GM18861 (cell line): ENCODE data around the gene LPIN2.
"Not testable (repeated sequence)": the region's sequence is repeated elsewhere in the genome, so short reads cannot be mapped to it uniquely, and the experiment has no call there.

ENCODE experiments used
- ATAC-seq: cut with Tn5 transposase; IDR thresholded peaks from one replicate; pipeline ENCODE4 v1.9.1; 2021; ENCODE audit not compliant: unreplicated experiment

LPIN2 gene

DNA sequence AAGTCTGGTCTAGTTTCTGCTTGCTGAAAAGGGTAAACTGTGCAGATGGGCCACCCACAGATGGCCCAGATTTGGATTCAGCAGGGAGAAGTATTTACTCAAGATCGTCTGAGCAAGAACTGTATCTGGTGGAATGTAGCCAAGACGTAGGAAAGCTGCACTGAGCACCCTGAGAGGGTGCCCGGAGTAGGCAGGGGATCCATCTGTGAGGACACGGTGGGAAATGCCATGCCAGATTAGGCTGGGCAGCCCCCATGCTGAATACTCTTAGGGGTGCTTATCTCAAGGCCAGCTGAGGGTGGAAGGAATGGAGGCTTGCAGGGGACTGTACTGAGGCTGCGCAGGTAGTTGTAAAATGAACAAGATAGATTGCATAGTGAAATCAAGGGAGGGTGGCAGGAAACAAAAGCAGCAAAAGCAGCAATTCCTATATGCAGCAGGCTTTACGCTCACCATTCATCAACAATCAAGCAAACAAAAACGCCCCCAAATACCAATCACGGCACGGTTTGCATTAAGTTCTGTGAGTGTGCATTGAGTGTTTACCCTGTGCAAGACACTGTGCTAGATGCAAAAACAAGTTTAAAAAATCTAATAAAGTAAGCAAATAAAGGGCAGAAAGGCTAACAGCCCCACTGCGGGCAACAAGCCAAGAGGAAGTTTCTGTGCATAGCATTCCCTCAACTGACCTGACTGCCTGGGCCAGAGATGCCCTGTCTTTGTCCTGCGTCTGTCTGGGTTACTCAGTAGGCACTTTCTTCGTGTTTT, 32.2 kb upstream of the LPIN2 start:
- ATAC-seq, result no peak

DNA sequence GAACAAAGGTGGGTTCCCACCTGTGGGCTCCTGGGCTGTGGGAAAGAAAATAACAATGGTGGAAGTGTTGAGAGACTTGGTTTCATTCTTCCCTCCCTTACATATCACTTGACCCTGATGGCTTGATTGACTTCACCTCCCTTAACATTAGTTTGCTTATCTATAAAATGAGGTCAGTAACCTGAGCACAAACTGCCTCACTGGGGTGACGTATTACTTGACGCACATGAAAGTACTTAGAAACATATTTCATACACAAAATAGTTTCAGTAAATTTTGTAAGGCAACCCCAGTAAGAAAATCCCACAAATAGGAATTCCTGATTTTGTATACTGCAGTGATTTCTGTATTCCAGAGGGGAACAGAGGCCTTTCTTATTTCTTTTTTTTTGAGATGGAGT, 29.4 kb upstream of the LPIN2 start:
- ATAC-seq, result no peak

DNA sequence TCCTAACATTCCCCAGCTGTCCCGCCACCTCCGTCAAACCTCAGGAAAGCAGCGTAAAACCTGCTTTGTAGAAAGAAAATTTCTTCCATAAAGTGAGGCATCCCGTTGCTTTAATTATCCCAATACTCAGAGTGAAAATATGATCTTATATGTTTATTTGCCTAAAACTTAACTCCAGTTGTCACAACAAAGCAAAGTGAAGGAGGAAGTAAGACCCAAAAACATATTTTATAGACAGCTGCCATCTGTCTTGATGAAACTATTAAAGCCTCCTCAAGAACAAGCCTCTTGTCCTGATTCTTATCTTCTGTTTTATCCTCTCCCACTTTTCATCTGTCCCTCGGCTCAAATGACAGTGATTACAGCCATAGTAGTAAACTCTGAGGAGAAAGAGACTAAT, 28.9 kb upstream of the LPIN2 start:
- no peak for ATAC-seq

DNA sequence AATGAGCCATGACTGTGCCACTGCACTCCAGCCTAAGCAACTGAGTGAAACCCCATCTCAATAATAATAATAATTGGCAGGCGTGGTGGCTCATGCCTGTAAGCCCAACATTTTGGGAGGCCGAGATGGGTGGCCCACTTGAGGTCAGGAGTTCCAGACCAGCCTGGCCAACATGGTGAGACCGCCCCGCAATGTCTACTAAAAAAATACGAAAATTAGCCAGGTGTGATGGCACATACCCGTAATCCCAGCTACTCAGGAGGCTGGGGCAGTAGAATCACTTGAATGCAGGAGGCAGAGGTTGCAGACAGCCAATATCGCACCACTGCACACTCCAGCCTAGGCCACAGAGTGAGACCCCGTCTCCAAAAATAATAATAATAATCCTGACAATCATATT, 27.9 kb upstream of the LPIN2 start:
- no peak for ATAC-seq

DNA sequence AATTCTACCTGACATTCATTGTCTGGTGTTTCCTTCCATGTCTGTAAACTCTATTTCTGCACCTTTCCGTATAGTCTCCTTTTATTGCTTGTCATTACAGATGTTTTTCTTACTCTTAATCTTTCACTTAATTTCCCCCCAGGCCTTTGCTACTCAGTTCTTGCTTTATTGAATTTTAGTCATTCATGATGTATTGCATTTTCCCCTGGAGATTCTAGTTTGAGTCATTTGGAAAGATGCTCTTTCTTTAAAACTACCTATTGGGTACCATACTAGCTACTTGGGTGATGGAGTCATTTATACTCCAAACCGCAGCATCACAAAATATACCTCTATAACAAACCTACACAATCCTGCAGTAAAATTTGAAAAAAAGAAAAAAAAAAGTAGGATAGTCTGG, 27.2 kb upstream of the LPIN2 start:
- no peak for ATAC-seq

DNA sequence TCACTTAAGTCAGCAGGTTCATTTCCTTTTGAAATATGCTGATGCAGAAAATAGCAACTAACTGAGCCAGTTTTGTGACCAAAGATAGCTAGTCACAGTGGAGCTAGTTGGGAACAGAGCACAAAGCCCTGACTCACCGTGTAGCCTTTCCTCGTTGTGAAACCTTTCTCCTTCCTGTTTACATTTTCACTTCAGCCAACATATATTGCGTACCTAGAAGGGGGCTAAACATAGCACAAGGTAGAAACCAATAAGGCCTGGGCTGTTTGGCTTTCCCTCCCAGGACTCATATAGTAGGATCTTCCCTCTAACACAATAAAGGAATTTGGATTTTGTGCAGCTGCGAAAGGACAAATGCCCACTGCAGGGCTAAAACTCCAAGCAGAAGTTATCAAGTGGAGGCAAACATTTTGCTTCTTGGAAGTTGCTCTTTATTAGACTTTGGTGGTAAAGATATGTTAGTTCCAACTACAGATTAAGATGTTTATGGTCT, 24.5 kb upstream of the LPIN2 start:
- peak; percentile 97 for ATAC-seq

DNA sequence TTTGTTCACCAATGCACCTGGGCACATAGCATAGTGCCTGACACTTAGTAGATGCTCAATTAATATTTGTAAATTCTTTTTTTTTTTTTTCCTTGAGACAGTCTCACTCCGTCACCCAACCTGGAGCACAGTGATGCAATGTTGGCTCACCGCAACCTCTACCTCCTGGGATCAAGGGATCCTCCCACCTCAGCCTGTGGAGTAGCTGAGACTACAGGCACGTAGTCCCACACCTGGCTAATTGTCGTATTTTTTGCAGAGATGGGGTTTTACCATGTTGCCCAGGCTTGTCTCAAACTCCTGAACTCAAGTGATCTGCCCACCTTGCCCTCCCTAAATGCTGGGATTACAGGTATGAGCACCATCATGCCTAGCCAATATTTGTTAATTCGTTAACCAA, 23.2 kb upstream of the LPIN2 start:
- ATAC-seq, result no peak

DNA sequence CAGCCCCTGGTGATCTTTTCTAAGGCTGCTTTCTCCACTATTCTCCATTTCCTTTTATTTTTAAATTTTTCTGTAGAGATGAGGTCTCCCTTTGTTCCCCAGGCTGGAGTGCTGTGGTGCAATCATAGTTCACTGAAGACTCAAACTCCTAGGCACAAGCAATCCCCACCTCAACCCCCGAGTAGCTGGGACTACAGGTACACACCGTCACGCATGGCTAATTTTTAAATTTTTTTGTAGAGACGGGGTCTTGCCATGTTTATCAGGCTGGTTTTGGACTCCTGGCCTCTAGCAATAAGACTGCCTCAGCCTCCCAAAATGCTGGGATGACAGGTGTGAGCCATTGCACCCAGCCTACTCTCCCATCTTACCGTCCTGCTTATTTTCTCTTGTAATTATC, 22.7 kb upstream of the LPIN2 start:
- ATAC-seq, result no peak

DNA sequence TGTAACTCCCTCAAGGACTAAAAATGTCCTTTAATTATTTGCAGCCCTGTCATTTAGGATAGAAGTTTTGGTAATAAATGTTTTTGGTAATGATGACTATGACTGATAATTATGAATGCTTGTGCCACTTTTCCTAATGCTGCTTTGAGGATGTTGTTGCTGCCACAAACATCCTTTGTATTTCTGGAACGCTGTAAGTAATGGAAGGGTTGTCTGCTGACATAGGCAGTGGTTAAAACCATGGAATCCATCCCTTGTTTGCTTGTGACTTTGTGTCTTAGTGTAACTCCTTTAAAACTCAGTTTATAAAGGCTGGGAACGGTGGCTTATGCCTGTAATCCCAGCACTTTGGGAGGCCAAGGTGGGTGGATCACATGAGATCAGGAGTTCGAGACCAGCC, 19.8 kb upstream of the LPIN2 start:
- ATAC-seq, result no peak

DNA sequence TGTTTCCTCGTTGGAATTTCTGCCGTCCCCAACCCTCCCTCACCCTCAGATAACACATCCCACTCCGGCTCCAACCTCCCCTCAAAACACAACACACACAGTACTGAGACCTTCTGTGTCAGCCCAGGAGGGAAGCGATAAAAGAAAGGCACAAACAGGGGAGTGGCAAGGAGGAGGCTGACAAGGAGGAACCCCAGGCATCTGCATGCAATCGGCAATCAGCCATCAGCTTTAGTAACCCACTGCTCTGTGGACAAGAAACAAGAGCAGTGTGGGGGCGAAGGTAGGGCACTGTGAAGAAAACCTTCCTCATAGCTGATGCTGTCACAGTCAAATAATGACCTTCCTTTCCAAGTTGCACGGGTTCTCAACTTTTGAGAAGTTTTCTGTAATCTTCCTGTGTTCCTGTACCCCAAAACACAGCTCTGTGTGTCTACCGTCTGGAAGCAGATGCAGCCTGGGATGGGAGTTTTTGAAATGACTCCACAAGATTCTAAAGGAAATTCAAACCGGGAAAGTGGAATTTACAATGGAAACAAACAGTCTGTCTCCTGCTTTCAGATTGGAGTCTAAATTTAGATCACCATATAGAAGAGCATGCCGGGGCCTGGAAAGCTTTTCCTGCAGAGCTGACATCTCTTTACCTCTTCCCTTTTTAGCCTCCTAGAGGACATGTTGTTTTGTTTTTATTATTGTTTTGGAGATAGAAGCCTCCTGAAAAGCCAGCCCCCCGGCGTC, 16.4 kb upstream of the LPIN2 start:
- ATAC-seq, result no peak

DNA sequence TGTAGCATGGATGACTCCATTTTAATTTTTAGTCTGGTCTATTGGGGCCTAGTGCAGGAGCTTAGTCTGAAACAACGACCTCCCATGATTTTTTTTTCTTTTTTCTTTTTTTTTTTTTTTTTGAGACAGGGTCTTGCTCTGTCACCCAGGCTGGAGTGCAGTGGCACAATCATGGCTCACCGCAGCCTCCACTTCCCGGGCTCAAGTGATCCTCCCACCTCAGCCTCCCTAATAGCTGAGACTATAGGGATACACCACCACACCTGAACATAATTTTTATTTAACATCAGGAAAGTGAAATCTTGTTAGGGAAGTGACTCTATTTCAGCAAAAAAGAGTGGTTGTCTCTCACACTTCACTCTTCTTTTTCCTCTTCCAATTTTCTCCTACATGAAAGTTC, 15.2 kb upstream of the LPIN2 start:
- ATAC-seq, result not testable (repeated sequence)

DNA sequence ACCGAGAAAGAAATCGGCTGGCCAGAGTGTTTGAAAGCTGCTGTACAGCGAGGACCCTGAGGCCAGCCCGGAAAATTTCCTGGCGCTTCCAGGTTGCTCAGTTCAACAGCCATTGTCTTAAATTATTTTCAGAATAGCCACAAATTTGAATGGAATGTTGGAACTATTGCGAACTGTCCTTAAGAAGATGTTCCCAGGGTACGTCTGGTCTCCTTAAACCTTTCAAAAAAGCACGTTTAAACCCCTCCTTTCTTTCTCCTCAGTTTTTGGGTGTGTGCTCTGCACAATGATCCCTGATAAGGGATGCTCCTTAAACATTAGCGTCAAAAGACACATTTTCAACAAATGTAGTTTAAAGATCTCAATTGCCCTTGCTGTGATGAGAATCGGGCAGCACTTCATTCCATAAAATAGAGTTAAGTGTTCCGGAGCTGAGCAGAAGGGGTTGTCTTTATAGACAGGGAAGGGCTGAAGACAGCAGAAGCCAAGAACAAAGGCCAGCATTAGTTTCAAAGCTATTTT, 14.5 kb upstream of the LPIN2 start:
- no peak for ATAC-seq

DNA sequence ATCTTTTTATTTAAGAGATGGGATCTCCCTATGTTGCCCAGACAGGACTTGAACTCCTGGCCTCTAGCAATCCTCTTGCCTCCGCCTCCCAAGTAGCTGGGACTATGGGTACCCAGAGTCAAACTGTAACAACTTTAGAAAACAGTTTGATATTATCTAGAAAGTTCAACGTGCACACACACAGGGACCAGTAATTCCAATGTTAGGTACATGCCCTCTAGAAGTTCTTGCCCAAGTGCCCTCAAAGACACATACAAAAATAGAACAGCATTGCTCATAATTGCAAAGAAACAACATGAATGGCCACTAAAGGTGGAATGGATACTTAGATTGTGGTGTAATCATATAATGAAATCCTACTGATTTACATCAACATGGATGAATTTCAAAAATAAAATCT, 12.6 kb upstream of the LPIN2 start:
- no peak for ATAC-seq

DNA sequence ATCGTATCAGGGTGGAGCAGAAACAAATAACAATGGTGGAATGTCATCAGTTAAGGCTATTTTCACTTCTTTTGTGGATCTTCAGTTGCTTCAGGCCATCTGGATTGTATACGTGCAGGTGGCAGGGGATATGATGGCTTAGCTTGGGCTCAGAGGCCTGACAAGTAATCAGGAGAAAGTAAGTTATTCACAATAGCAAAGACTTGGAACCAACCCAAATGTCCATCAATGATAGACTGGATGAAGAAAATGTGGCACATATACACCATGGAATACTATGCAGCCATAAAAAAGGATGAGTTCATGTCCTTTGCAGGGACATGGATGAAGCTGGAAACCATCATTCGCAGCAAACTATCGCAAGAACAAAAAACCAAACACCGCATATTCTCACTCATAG, 10.7 kb upstream of the LPIN2 start:
- ATAC-seq, result not testable (repeated sequence)

DNA sequence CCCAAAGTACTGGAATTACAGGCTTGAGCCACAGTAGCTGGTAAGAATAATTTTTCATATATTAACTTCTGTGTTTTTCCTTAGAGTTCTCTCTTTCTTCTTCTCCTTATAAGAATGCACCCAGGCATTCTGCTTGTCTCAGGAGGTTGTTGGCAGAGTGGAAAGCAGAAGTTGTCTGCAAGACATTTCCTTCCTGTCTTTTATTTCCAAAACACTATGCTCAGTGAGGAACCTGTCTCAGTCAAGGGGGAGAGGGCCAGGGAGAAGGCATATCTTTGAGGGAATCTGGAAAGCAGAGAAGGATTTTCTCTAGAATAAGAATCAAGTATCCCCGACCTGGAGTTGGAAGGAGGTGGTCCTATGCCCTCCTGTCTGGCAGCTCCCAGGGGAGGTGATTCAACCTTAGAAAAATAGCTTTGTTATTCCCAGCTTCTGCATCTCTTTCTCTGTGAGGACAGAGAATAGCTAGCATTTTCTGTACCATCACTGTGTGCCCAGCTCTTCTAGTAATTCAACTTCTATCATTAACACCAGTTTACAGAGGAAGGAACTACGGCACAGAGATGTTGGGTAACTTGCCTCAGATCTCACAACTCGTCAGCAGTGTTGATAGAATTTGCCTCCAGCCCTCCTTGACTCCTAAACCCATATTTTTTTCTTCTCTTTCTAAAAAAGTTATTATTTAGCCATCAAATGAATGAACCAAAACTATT, 3.8 kb upstream of the LPIN2 start:
- no peak for ATAC-seq

DNA sequence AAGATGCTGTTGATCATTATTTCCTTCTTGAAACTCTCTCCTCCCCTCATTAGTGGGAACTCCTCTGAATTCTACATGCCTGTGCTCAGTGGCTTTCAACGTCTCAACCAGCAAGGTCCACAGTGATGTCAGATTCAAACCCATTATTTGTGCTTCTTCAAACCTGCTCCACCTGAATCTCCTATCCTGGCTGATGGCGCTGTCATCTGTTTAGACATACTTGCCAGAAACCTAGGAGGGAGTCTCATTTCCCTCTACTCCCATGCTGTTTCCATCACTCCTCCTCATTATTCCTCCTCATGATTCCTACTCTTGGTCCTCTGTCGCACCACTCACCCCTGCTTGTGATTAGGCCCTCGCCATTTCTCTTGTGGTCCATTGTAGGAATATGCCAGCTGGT, 2.9 kb upstream of the LPIN2 start:
- no peak for ATAC-seq

DNA sequence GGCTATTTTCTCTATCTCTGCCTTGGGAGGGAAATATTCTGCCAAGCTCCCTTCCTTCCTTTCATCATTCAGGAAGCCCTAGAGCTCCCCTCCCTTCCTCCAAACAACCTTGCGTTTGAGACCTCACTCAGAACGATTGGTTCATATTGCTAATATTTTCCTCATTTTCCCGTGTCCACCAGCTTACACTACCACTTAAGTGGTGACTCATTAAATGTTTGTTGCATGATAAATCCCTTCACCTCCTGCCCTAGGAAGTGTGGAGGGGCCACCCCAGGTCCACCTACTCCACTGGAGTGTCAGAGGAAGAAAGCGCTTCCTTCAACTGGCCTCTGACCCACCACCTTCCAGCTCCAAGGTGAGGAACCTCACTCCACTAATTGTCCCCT, 2.3 kb upstream of the LPIN2 start:
- ATAC-seq, result no peak

DNA sequence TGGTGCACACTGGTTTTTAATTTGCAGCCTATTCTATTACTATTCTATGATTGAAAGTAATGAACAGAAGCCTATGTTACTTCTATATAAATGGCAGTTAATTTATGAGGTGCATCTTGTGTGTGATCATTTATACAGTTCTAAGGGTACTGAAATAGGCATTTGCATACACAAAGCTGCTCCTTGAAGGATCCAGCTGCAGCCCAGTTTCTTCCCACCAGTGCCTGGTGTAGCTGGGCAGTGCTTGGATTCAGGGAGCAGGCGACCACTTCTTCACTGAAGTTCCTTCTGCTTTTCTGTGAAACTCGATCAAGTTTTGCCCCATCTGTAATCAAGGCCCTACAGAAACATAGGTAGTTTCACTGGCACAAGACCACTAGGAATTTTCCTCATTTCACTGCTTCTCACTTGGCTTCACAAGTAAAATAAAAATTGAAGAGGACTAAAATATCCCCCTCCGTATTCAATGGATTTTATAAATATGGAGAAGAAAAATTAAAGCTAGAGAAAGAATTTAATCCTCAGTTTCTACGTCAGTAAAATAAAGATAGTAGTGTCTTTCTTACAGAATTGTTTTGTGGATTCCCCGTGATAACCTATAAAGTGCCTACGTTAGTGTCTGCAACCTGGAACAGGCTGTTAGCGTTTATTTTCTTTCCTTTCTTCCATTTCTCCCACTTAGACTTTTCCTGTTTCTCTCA, 1.7 kb upstream of the LPIN2 start:
- no peak for ATAC-seq

DNA sequence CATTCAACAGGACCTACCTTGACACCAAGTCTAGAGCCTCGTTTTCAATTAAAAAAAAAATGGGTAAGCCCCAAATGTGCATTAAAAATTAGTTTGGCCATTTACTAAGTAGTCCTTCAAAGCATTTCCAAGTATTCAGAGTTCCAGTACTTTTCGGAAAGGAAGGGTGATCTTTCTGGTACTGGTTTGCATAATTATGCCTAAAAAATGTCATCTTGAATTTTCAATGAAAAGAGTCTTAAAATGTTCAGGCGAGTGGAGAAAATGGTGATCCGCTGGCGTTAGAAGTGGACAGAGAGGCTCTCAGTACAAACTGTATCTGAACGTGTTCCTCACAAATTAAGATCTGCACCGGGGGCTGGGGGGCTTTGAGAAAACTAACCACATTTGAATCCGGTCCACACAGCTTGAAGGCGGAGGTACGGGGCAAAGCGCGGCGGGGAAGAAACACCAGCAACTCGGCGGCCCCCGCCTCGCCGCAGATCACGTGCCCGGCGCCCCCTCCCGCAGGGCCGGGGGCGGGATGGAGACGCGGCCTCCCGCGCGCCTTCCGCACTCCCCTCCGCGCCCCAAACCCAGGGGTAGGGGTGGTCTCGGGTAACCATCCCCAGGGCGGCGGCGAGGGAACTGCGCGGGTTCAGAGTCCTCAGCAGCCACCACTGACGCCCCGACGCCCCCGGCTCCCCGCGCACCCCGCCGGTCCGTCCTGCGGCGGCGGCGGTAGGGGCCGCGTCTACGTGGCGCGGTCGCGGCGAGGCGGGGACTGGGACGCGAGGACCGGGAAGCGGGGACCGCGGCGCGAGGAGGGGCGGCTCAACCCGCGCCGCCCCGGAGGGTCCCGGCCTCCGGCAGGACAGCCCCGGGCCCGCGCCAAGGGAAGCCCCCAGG, 564 bp downstream of the LPIN2 start:
- no peak for ATAC-seq

DNA sequence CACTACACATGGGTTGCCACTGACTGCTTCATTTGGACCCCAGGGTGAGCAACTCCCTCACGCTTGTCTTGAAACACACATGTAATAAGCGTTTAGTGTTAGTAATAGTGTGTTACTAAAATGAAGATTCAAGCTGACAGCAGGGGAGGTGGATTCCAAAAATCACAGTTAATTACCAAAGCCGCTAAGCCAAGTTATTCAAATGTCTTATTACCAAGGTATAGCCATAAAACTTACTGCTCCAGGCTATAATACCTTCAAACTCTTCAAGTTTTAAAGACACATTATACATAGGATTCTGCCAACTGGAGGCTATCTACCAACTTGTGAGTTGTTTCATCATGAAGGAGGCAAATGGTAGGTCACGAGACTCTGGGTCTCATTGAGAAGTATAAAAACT, 2.9 kb downstream of the LPIN2 start:
- ATAC-seq, result no peak
